Mesendoderm (in vitro differentiated cells): Measurements from ENCODE around the gene SNAI3.

Experiments
- DNase-seq: peaks from one replicate; pipeline ENCODE4 v3.0.0; 2013
- H2AK5ac ChIP-seq: 2 replicates; pipeline ENCODE4 v1.6.1; 2013; ENCODE audit warnings: low read length, inconsistent platforms
- H2BK120ac ChIP-seq: 2 replicates; pipeline ENCODE4 v1.6.1; 2013; ENCODE audit warnings: low read depth, mild to moderate bottlenecking, low read length, moderate library complexity, mixed read lengths
- H2BK15ac ChIP-seq: replicated peaks from 2 replicates; pipeline ENCODE4 v1.6.1; 2013; ENCODE audit warnings: low read depth, mild to moderate bottlenecking, moderate library complexity
- H2BK5ac ChIP-seq: 2 replicates; pipeline ENCODE4 v1.6.1; 2013; ENCODE audit warnings: low read length, inconsistent platforms
- H3K18ac ChIP-seq: 2 replicates; pipeline ENCODE4 v1.6.1; 2013; ENCODE audit warnings: mild to moderate bottlenecking, low read length, mixed read lengths
- H3K23ac ChIP-seq: one replicate; pipeline ENCODE4 v1.6.1; 2013; ENCODE audit warnings: low read length
- H3K27ac ChIP-seq: 2 replicates; pipeline ENCODE4 v1.5.1; 2013; ENCODE audit warnings: low read depth, mild to moderate bottlenecking, inconsistent platforms, low read length, moderate library complexity
- H3K27me3 ChIP-seq: 2 replicates; pipeline ENCODE4 v1.6.1; 2013; ENCODE audit warnings: low read length, control low read depth, mild to moderate bottlenecking, inconsistent platforms; ENCODE audit not compliant: insufficient read depth, poor library complexity
- H3K36me3 ChIP-seq: 2 replicates; pipeline ENCODE4 v1.6.1; 2013; ENCODE audit warnings: low read length, inconsistent platforms; ENCODE audit not compliant: control insufficient read depth, insufficient read depth
- H3K4ac ChIP-seq: one replicate; pipeline ENCODE4 v1.6.1; 2013; ENCODE audit warnings: low read depth, mild to moderate bottlenecking, low read length, moderate library complexity
- H3K4me1 ChIP-seq: 2 replicates; pipeline ENCODE4 v1.6.1; 2013; ENCODE audit warnings: low read depth, low read length, inconsistent platforms; ENCODE audit not compliant: control insufficient read depth
- H3K4me2 ChIP-seq: 2 replicates; pipeline ENCODE4 v1.6.1; 2013; ENCODE audit warnings: low read length
- H3K4me3 ChIP-seq: 2 replicates; pipeline ENCODE4 v1.5.1; 2013; ENCODE audit warnings: mild to moderate bottlenecking, low read length
- H3K56ac ChIP-seq: one replicate; pipeline ENCODE4 v1.6.1; 2013; ENCODE audit warnings: low read length
- H3K79me1 ChIP-seq: 2 replicates; pipeline ENCODE4 v1.6.1; 2013; ENCODE audit warnings: low read length, inconsistent platforms
- H3K79me2 ChIP-seq: 2 replicates; pipeline ENCODE4 v1.6.1; 2013; ENCODE audit warnings: mild to moderate bottlenecking, low read length; ENCODE audit not compliant: control insufficient read depth, insufficient read depth
- H3K9ac ChIP-seq: 2 replicates; pipeline ENCODE4 v1.6.1; 2013; ENCODE audit warnings: low read length, inconsistent platforms
- H4K5ac ChIP-seq: one replicate; pipeline ENCODE4 v1.6.1; 2013; ENCODE audit warnings: low read length
- H4K8ac ChIP-seq: one replicate; pipeline ENCODE4 v1.6.1; 2013; ENCODE audit warnings: low read depth, mild to moderate bottlenecking, control low read depth, low read length, moderate library complexity
- WGBS: extraction: QIAGEN DNeasy Blood & Tissue Kit; methylation state at CpG from one replicate; pipeline ENCODE4 v1.1.7; 2013; ENCODE audit warnings: low lambda C conversion rate, missing lambda C conversion rate; ENCODE audit not compliant: insufficient coverage; ENCODE audit errors: extremely low coverage; 5-methylcytosine and 5-hydroxymethylcytosine counted together

The SNAI3 gene

DNA sequence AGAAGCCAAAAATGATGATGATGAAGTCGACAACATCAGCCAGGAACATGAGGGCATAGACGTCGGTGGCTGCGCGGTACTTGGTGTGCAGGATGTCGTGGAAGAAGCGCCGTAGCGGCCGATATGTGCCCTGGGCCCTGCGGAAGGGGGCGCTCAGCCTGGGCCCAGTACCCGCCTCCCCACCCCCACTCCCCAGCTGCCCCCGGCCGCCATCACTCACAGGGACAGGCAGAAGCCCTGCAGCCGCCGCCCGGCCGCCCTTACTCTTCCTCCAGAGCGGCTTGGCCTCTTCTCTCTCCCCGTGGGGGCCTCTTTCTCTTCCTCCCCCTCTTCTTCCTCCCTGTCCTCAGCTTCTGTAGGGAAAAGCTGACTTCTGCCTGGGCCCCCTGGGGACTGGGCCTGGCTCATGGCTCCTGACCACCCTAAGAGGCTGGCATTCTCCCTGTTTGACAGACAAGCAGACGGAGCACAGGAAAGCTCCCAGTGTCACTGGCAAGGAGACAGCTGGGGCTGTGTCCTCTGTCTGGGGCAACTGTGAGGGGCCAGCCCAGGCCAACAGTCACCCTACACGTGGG lies 34.2 kb upstream of the SNAI3 start:
- Histone ChIP-seq H3K79me1 (no peaks in the 10 kb centered on the region), H3K4me3 (no peak overlapping the region), H3K4me1 (no peaks in the 10 kb centered on the region), H2BK15ac (no peak overlapping the region), H2BK5ac (no peak overlapping the region), H3K27ac (no peak overlapping the region), H2AK5ac (no peak overlapping the region), H3K36me3 (peaks cover 3% of the 10 kb centered on the region), H4K8ac (no peak overlapping the region), H2BK120ac (no peak overlapping the region), H4K5ac (no peak overlapping the region), H3K56ac (no peak overlapping the region), H3K23ac (no peak overlapping the region), H3K4me2 (no peak overlapping the region), H3K27me3 (no peaks in the 10 kb centered on the region), H3K4ac (no peak overlapping the region), H3K9ac (no peak overlapping the region), H3K18ac (no peak overlapping the region), H3K79me2 (no peaks in the 10 kb centered on the region)
- WGBS = no CpG with 5 or more reads among the region's 23 CpGs
- DNase-seq = no peak

DNA sequence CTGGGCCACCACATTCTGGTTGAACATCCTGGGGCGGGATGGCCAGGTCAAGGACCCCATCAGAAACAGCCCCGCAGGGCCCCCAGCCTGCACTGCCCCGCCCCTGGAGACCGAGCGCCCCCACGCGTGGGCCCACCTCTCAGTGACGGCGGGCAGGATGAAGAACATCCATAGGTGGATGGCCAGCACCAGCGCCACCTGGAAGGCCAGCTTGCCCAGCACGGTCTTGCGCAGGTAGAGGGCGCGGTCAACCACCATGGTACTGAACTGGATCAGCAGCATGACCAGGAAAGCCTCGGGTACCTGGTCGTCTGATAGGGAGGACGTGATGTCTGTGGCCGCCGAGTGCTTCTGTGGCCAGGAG lies 33.6 kb upstream of the SNAI3 start:
- Histone ChIP-seq H3K79me2 (no peaks in the 10 kb centered on the region), H3K27me3 (no peaks in the 10 kb centered on the region), H3K4ac (no peak overlapping the region), H3K36me3 (peaks cover 3% of the 10 kb centered on the region), H3K23ac (no peak overlapping the region), H3K18ac (no peak overlapping the region), H4K5ac (no peak overlapping the region), H3K79me1 (no peaks in the 10 kb centered on the region), H3K27ac (no peak overlapping the region), H2BK120ac (no peak overlapping the region), H3K56ac (no peak overlapping the region), H2AK5ac (no peak overlapping the region), H2BK5ac (no peak overlapping the region), H3K4me3 (no peak overlapping the region), H3K4me1 (no peaks in the 10 kb centered on the region), H4K8ac (no peak overlapping the region), H2BK15ac (no peak overlapping the region), H3K4me2 (no peak overlapping the region), H3K9ac (no peak overlapping the region)
- WGBS = no CpG with 5 or more reads among the region's 19 CpGs
- no peak for DNase-seq

DNA sequence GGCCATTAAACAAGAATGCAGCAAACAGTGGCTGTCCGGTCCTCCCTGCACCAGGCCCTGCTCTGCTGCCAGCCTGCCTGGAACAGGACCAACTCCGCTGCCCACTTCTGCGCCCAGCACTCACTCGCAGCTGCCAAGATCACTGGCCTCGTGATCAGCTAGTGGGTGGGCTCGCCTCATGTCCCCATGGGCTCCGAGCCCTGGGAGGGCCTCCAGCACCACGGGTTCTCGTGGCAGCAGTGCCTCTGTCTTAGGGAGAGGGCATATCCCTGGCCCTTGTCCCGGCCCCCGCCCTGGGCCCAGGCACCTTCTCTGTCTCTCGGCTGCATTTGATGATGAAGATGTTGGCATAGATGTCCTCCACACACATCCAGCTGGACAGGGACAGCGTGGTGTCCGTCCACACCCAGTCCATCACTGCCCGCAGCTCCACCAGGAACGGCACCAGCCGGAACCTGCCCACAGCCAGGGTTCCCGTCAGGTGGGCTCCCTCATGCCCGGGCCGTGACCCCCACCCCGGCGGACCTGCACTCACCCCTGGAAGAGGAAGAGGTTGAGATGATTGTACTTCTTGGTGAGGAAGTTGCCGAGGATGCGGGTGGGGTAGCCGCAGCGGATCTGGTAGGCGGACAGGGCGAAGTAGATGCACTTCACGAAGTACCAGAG lies 33.1 kb upstream of the SNAI3 start:
- H3K36me3 ChIP-seq = peaks cover 5% of the 10 kb centered on the region
- WGBS = no CpG with 5 or more reads among the region's 29 CpGs

DNA sequence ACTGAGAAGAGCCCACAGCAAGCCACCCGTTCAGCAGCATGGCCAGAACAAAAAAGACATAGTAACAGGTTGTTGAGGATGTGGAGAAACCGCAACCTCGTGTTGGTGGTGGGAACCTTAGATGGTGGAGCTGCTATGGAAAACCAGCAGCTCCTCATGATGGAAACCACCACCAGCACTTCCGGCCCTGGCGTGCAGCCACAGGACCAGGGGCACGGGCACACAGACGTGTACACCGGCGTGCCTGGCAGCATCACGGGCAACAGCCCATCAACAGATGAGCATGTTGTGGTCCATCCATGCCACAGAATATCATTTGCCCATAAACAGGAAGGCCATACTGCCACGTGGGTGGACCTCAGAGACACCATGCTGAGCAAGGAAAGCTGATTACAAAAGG lies 31.9 kb upstream of the SNAI3 start:
- peaks cover 5% of the 10 kb centered on the region for H3K36me3 ChIP-seq
- H3K27ac ChIP-seq = no peak overlapping the region
- no peak overlapping the region for H3K4me3 ChIP-seq
- H3K79me1 ChIP-seq = no peaks in the 10 kb centered on the region
- H3K79me2 ChIP-seq = no peaks in the 10 kb centered on the region
- H2AK5ac ChIP-seq = no peak overlapping the region
- no peak for DNase-seq
- no peaks in the 10 kb centered on the region for H3K4me1 ChIP-seq
- no peak overlapping the region for H3K4ac ChIP-seq
- H3K4me2 ChIP-seq = no peak overlapping the region
- no peak overlapping the region for H2BK5ac ChIP-seq
- H4K8ac ChIP-seq = no peak overlapping the region
- H3K9ac ChIP-seq = no peak overlapping the region
- no peak overlapping the region for H3K23ac ChIP-seq
- no peak overlapping the region for H2BK15ac ChIP-seq
- H4K5ac ChIP-seq = no peak overlapping the region
- WGBS = no CpG with 5 or more reads among the region's 11 CpGs
- no peaks in the 10 kb centered on the region for H3K27me3 ChIP-seq
- no peak overlapping the region for H3K56ac ChIP-seq
- no peak overlapping the region for H2BK120ac ChIP-seq
- no peak overlapping the region for H3K18ac ChIP-seq

More for the DNA sequence above, 33.1 kb upstream of the SNAI3 start:
- H3K4me2 ChIP-seq = no peak overlapping the region
- H2AK5ac ChIP-seq = no peak overlapping the region
- no peak overlapping the region for H2BK5ac ChIP-seq
- H3K4me1 ChIP-seq = no peaks in the 10 kb centered on the region
- no peak overlapping the region for H4K5ac ChIP-seq
- no peak overlapping the region for H3K23ac ChIP-seq
- H2BK15ac ChIP-seq = no peak overlapping the region
- H2BK120ac ChIP-seq = no peak overlapping the region
- H3K4me3 ChIP-seq = no peak overlapping the region
- no peak overlapping the region for H3K56ac ChIP-seq
- no peaks in the 10 kb centered on the region for H3K27me3 ChIP-seq
- no peaks in the 10 kb centered on the region for H3K79me1 ChIP-seq
- H3K18ac ChIP-seq = no peak overlapping the region
- H3K9ac ChIP-seq = no peak overlapping the region
- DNase-seq = no peak
- H3K79me2 ChIP-seq = no peaks in the 10 kb centered on the region
- H3K4ac ChIP-seq = no peak overlapping the region
- no peak overlapping the region for H4K8ac ChIP-seq
- no peak overlapping the region for H3K27ac ChIP-seq

DNA sequence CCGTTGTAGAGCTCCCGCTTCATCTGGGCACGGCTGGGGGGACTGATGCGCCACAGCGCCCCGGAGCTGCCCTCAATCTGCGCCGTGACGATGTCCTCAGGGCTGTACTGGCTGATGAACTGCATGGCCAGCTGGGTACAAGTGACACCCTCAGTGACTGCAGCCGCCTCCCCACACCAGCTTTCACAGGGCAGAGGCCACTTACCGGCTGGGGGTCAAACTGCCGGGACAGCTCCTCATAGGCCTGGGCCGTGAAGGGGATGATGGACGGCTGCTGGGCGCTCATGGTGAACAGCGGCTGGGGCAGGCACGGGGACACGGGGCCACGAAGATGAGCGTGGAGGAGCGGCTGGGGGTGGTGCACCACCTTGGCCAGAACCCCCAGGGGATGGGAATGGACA lies 30.3 kb upstream of the SNAI3 start:
- no peak overlapping the region for H2BK5ac ChIP-seq
- no peak overlapping the region for H3K9ac ChIP-seq
- H3K4me1 ChIP-seq = no peaks in the 10 kb centered on the region
- no peak overlapping the region for H3K4me2 ChIP-seq
- H2BK120ac ChIP-seq = no peak overlapping the region
- no peak overlapping the region for H3K56ac ChIP-seq
- no peak overlapping the region for H2BK15ac ChIP-seq
- peaks cover 5% of the 10 kb centered on the region for H3K36me3 ChIP-seq
- no peaks in the 10 kb centered on the region for H3K27me3 ChIP-seq
- no peaks in the 10 kb centered on the region for H3K79me1 ChIP-seq
- no CpG with 5 or more reads among the region's 21 CpGs for WGBS
- H3K27ac ChIP-seq = no peak overlapping the region
- H4K8ac ChIP-seq = no peak overlapping the region
- H3K79me2 ChIP-seq = no peaks in the 10 kb centered on the region
- H3K18ac ChIP-seq = no peak overlapping the region
- H3K23ac ChIP-seq = no peak overlapping the region
- DNase-seq = no peak
- H3K4me3 ChIP-seq = no peak overlapping the region
- H2AK5ac ChIP-seq = no peak overlapping the region
- H3K4ac ChIP-seq = no peak overlapping the region
- H4K5ac ChIP-seq = no peak overlapping the region

DNA sequence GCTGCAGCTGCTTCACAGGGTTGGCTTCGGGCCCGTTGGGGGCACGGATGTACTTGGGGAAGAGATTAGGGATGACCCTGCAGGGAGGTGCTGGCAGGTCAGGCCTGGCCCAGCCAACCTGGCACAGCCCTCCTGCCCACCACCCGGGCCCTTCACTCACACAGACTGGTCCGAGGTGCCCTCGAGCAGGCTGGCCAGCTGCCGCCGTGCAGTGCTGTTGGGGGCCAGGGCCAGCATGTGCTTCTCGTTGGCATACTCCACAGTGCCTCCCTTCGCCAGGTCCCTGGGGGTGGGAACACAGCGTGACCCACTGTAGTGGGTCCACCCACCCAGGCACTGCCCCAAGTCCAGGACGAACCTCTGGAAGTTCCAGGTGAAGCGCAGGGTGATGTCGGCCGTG lies 29.9 kb upstream of the SNAI3 start:
- Histone ChIP-seq H3K4me3 (no peak overlapping the region), H2BK15ac (no peak overlapping the region), H4K8ac (no peak overlapping the region), H2AK5ac (no peak overlapping the region), H3K56ac (no peak overlapping the region), H3K4me2 (no peak overlapping the region), H3K79me1 (no peaks in the 10 kb centered on the region), H3K27ac (no peak overlapping the region), H3K36me3 (peaks cover 5% of the 10 kb centered on the region), H2BK5ac (no peak overlapping the region), H3K18ac (no peak overlapping the region), H3K27me3 (no peaks in the 10 kb centered on the region), H3K4me1 (no peaks in the 10 kb centered on the region), H3K4ac (no peak overlapping the region), H3K9ac (no peak overlapping the region), H3K23ac (no peak overlapping the region), H4K5ac (no peak overlapping the region), H3K79me2 (no peaks in the 10 kb centered on the region), H2BK120ac (no peak overlapping the region)
- no peak for DNase-seq
- WGBS = no CpG with 5 or more reads among the region's 15 CpGs
